NCI-H1417 (cell line): ENCODE data around the gene DENND6A.
"Not testable (repeated sequence)": the region's sequence is repeated elsewhere in the genome, so short reads cannot be mapped to it uniquely, and the experiment has no call there.

Experiments used
- DNase-seq, 3 experiments: peaks; one replicate each; lab custom pipeline; 2025; lab: John Stamatoyannopoulos, UW

The DENND6A gene

DNA sequence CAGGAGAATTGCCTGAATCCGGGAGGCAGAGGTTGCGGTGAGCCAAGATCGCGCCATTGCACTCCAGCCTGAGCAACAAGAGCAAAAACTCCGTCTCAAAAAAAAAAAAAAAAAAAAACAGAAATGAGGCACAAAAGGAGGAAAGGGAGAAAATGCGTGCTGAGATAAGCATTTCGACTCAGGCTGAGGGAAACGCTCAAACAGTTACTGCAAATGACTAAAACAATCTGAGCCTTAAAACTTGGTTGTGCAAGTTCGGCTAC, 813 bp downstream of the DENND6A start:
- not testable (repeated sequence) for DNase-seq

DNA sequence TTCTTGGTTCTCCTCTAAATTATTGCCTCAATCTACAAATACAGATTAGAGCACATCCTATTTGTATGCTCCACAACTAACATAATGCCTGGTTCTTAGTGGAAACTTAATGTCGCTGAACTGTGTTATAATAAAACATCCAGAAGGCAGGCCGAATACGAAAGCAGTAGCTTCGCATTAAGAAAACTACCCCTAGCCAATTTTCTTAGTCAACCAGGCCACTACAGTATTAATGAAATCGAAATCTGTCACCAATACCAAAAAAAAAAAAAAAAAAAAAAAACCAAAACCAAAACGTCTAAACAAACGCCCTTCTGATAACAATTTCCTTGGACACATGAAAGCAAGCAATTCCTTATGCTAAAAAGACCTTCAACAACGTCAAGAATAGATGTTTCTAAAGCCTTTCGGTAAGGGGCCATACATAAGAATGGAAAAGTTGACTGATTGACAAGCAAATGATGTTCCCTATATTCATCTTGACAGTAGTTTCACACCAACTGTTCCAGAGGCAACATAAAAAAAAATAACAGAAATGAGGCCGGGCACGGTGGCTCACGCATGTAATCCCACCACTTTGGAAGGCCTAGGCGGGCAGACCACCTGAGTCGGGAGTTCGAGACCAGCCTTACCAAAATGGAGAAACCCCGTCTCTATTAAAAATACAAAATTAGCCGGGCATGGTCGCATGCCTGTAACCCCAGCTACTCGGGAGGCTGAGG, 1.3 kb downstream of the DENND6A start:
- peak in 1 of 3 experiments; percentile 21 for DNase-seq

DNA sequence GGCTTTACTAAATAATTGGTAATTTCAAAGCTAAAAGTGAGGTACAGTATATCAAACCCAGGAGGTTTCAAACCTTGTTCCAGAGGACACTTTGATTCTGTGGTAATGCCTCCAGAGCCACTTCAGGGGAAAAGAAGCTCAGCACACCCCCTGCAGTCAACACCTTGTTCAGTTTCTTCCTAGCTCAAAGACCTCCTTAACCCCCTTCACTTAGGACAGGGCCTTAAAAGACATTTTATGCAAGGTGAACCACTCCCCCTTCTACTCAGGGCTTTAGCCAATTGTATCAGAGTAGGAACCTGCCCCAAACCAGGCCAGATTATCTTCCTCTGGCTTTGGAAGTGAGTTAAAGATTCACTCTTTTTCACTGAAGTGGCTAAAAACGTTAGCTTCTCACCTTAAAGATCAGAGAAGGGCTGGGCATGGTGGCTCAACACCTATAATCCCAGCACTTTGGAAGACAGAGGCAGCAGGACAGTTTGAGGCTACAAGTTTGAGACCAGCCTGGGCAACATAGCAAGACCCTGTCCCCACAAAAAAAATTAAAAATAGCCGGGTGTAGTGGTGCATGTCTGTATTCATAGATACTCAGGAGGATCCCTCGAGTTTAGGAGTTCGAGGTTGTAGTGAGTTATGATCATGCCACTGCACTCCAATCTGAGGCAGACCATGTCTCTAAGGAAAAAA, 3.4 kb downstream of the DENND6A start:
- no peak for DNase-seq

DNA sequence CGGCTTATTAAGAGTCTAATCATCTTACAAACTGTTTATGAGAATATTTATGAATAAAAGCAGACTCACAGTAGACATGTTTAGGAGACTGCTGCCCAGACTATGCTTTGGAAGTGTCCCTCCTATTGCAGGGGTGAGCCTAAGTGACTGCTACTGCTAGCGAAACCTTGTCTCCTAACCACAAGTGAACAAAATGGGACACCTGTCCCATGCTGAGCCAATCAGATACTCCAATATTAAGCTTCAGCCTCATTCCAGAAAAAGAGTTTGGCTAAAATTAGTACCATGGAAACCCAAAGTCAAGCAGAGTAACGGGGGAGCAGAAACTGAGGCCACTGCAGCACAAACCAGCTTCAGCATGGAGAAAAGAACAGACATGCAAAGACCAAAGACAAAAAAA, 4.6 kb downstream of the DENND6A start:
- DNase-seq: no peak

- DNase-seq: no peak
These were observed 9.6 kb downstream of the DENND6A start for GRCh38 chr3:57683286-57683685.

- no peak for DNase-seq
These were observed 10.6 kb downstream of the DENND6A start for GRCh38 chr3:57682284-57682683.

- no peak for DNase-seq
These were observed 11.2 kb downstream of the DENND6A start for GRCh38 chr3:57681691-57682090.

GRCh38 chr3:57680046-57680445, 12.8 kb downstream of the DENND6A start:
- DNase-seq: no peak

DNA sequence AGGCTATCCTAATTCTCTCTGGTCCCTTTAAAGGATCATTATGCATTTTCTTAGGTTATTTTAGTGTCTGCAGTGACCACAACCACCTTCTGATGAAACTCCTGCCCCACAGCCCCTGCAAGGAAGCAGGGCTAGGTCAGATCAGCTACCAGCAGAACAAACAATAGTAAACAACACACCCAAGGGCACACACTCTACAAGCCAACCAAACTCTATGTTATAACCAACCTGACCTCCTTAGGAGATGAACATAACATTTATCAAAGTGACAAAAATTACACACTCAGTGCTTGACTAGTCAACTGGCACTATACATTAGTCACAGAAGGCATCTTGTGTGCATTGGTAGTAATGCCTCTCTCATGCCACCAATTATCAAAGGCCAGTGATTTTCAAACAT, 17.3 kb downstream of the DENND6A start:
- peak in 1 of 3 experiments; percentile 55 for DNase-seq

DNA sequence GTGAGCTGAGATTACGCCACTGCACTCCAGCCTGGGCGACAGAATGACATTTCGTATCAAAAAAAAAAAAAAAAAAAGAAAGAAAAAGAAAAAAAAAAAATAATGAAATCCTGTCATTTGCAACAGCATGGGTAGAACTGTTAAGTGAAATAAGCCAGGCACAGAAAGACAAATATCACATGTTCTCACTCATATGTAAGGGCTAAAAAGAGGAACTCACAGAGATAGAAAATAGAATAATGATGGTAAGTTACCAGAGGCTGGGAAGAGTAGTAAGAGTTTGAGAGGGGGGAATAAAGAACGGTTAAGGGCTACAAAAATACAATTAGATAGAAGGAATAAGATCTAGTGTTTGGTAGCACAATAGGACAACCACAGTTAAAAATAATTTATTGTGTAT, 19.7 kb downstream of the DENND6A start:
- DNase-seq: no peak

- no peak for DNase-seq
These were observed 22.3 kb downstream of the DENND6A start for GRCh38 chr3:57670543-57670942.

- DNase-seq: no peak
These were observed 31.5 kb downstream of the DENND6A start for GRCh38 chr3:57661404-57661803.

- no peak for DNase-seq
These were observed 33.0 kb downstream of the DENND6A start for GRCh38 chr3:57659806-57660439.

DNA sequence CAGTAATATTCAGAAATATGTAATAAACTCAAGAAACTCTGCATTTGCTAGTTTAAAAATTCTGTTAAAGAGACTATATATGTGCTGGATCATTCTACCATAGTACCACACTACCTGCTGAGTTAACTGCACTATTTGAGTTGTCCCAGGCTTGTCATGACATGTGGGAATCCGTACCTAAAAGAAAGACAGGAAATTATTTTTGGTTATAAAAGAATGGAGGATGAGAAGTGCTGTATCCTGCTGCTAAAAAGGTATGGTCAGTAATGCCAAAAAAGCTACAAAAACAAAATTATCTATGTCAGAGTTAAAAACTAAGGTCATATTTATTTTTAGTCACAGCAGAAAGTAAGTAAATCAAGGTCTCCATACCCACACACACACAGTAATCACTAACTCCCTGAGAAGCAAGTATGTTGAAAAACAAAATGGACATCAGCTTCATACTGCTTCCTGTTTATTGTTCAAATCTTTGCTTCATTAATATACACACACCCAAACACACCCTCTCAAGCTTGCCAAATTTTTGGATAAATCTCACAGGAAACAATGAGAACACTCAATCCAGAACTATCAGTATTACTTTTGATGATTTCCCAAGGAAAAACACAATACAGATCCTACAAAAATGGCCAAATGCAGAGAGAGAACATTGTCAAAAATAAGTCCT, 33.7 kb downstream of the DENND6A start:
- DNase-seq: no peak

- DNase-seq: no peak
These were observed 34.3 kb downstream of the DENND6A start for GRCh38 chr3:57658536-57658935.

DNA sequence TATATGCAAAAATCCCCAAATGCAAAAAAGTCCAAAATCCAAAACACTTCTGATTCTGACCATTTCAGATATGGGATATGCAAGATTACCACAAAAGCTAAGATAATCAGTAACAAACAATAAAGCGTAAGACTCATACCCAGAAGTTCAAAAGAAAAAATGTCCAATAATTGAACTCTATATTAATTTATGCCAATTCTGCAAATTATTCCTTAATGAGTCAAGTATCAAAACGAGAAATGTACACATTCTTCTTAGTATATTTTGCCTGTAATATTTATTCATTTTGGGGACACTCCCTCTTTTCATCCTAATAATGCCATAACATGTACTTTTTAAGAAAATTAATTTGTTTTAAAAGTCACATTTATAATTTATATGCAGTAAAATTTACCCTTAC, 37.1 kb downstream of the DENND6A start:
- DNase-seq: no peak

DNA sequence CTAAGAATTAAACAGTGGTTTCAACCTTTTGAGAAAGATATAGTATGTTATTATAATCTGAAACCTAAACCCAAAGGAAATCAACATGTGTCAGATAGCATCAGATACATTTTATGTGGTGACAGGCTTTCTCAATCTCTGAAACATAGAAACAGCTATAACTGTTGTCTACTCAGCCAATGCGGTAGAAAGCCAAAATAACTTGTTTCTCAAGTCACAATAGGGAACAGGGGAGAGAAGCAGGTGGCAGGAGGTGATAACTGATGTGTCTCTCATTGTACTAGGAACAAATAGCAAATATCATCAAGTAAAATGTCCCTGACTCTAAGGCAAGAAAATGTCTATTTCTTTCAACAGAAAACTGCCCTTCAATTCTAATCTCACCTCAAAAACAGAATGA, 38.6 kb downstream of the DENND6A start:
- no peak for DNase-seq

- DNase-seq: no peak
These were observed 40.7 kb downstream of the DENND6A start for GRCh38 chr3:57652203-57652602.

DNA sequence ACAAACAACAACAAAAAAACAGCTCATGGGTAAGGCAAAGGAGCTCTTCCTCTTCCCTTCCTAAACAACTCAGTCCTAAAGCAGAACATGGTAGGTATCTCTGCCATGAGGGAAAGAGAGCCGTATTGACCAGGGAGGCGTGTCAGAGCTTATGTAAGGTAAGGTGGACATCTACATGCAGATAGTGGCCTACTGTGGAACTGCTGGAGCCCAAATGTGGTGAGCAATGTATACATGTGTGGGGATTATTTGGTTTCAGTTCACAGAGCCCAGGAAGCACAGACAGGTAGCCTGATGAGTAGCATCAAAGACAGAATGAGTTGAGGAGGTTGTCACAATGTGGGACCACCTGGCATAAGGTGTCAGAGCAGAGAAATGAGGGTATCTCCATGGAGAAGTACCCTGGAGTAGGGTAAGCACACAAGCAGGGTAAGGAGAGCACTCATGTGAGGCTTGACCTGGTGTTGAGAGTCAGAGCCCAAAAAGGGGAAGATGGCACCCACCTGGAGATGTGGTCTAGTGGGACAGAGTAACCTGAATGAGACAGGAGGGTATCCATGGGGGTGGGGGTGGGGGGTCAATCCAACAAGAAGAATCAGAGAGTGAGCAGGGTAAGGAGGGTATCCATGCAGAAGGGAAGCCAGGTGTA, 45.5 kb downstream of the DENND6A start:
- DNase-seq: no peak

GRCh38 chr3:57646723-57647122, 46.2 kb downstream of the DENND6A start:
- DNase-seq: no peak

GRCh38 chr3:57644740-57645139, 48.1 kb downstream of the DENND6A start:
- DNase-seq: no peak

GRCh38 chr3:57637391-57637790, 55.5 kb downstream of the DENND6A start:
- DNase-seq: no peak
